NCI-H82 (cell line): ENCODE measurements around the gene CR1.
"Not testable (repeated sequence)": the region's sequence is repeated elsewhere in the genome, so short reads cannot be mapped to it uniquely, and the experiment has no call there.

Source experiments
- DNase-seq: peaks from one replicate; lab custom pipeline; 2025; lab: John Stamatoyannopoulos, UW

CR1 gene

DNA sequence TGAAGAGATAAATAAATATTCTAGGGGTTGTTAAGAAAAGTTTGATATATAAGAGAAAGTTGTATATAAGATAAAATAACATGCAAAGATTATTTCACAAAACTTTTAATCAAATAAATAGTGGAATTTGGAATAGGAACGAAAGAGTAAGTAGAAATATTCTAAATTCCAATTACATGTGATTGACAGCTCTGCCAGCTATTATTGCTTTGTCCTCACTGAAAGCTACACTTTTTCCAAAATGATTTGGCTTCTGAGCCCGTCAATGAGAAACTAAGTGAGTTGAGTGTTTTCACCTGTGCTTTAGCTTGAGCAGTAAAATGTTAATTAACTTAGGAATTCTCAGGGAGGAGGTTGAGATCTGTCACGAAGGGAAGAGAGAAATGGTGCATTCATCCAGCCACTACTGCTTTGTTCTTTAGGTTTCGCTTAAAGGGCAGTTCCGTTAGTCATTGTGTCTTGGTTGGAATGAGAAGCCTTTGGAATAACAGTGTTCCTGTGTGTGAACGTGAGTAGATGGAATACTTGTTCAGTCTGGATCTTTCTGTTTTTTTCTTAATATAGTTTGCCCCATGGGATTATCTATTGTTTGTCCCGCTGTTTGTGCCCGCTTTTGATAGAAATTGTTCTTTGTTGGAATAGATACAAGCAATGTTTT, 85.7 kb downstream of the CR1 start:
- no peak for DNase-seq

GRCh38 chr1:207589506-207589905, 93.5 kb downstream of the CR1 start:
- not testable (repeated sequence) for DNase-seq

DNA sequence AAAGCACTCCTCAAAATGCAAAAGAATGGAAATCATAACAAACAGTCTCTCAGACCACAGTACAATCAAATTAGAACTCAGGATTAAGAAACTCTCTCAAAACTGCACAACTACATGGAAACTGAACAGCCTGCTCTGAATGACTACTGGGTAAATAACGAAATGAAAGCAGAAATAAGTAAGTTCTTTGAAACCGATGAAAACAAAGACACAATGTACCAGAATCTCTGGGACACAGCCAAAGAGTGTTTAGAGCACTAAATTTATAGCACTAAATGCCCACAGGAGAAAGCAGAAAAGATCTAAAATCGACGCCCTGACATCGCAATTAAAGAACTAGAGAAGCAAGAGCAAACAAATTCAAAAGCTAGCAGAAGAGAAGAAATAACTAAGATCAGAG, 95.2 kb downstream of the CR1 start:
- DNase-seq, result not testable (repeated sequence)

- DNase-seq, result not testable (repeated sequence)
These were observed 98.1 kb downstream of the CR1 start for GRCh38 chr1:207594095-207594494.

GRCh38 chr1:207603777-207604176, 107.8 kb downstream of the CR1 start:
- no peak for DNase-seq

- no peak for DNase-seq
These were observed 109.7 kb downstream of the CR1 start for GRCh38 chr1:207605444-207606361.

- no peak for DNase-seq
These were observed 110.4 kb downstream of the CR1 start for GRCh38 chr1:207606362-207606755.

DNA sequence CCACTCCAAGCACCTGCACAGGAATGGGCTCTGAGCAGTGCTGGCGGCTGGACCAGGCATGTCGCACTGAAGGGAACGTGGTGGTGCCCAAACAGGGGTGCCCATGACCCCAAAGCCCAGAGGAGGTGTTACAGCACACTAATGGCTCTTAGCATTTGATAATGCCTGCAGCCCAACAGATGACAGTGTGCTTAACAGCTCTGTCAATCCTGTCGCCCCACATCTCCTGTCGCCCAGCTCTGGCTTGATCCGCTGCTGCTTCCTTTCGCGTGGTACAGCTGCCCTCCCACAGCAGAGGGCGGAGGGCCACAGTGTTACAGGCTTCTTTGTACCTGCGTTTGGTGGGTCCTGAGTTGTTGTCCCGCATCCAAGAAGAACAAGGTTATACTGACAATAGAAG, 116.8 kb downstream of the CR1 start:
- no peak for DNase-seq

- peak; percentile 88 for DNase-seq
These were observed 124.0 kb downstream of the CR1 start for GRCh38 chr1:207619871-207620542.

- DNase-seq, result no peak
These were observed 124.6 kb downstream of the CR1 start for GRCh38 chr1:207620543-207620893.

GRCh38 chr1:207625504-207626071, 129.6 kb downstream of the CR1 start:
- not testable (repeated sequence) for DNase-seq

GRCh38 chr1:207626972-207627337, 131.0 kb downstream of the CR1 start:
- no peak for DNase-seq

GRCh38 chr1:207627496-207627895, 131.5 kb downstream of the CR1 start:
- no peak for DNase-seq

DNA sequence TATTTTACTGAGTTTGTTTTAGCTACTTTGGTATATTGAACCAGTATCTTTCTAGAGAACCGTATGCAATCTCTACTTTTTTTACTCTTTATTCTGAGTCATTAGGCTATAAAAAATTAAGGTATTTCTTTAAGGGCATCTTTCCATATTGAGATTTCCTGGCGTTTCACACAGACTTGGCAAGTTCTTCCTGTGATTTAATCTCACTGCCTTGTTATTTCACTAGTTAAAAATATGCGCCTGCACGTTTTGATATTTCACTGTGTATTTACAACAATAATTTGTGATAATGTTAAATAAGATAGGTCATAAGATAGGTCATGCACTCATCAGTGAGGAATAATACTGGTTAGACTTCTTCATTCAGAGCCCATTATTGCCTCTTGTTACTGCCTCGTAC, 132.8 kb downstream of the CR1 start:
- no peak for DNase-seq

DNA sequence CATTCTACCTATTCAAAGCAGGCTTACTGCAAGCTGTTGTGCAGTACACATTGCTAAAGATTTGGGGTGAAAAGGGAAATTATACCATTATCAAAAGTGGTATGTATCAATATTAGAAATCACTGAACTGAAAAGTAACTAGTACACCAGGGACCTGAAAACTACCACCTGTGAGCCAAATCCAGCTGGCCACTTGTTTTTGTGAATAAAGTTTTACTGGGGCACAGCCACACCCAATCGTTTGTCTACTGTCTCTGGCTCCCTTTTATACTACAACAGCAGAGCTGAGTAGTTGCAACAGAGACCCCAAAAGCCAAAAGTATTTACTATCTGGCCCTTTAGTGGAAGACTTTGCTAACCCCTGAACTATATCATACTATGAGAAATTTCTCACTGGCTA, 135.2 kb downstream of the CR1 start:
- no peak for DNase-seq

- no peak for DNase-seq
These were observed 137.3 kb downstream of the CR1 start for GRCh38 chr1:207633226-207633625.

DNA sequence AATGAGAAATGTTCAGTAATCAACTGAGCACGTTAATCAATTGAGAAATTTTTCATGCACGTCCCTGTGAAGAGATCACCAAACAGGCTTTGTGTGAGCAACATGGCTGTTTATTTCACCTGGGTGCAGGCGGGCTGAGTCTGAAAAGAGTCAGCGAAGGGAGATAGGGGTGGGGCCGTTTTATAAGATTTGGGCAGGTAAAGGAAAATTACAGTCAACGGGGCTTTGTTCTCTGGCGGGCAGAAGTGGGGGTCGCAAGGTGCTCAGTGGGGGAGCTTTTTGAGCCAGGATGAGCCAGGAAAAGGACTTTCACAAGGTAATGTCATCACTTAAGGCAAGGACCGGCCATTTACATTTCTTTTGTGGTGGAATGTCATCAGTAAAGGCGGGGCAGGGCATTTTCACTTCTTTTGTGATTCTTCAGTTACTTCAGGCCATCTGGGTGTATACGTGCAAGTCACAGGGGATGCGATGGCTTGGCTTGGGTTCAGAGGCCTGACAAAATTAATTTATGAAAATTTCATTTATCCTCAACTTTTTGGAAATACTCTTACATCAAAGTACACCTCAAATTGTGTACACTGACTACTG, 137.8 kb downstream of the CR1 start:
- DNase-seq, result not testable (repeated sequence)

DNA sequence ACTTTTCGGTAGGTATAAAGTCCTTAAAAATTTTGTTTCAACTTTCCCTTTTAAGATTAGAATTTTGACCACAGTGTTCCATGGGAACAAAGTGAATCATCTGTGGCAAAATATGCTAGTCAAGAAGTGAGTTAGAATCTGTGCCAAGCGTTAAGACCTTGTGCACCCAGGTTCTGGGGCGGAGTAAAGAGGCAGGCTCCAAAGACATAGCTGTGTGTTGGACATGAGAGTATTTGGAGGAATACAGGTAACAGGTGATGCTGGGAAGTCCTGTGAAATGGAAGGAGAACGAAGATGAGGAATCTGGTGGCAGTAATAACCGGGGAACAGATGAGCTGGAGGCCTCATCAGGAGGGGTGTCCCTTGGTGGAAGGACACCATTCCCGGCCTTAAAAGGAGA, 138.3 kb downstream of the CR1 start:
- DNase-seq, result not testable (repeated sequence)

- peak; percentile 91 for DNase-seq
These were observed 139.7 kb downstream of the CR1 start for GRCh38 chr1:207635569-207636186.

GRCh38 chr1:207638487-207639145, 142.7 kb downstream of the CR1 start:
- not testable (repeated sequence) for DNase-seq

DNA sequence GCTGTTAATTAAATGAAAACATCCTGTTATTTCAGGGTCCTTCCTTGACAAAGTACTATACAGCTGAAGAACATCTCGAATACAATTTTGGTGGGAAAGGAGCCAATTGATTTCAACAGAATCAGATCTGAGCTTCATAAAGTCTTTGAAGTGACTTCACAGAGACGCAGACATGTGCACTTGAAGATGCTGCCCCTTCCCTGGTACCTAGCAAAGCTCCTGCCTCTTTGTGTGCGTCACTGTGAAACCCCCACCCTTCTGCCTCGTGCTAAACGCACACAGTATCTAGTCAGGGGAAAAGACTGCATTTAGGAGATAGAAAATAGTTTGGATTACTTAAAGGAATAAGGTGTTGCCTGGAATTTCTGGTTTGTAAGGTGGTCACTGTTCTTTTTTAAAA, 143.4 kb downstream of the CR1 start:
- not testable (repeated sequence) for DNase-seq
